Caco-2 (cell line): ENCODE measurements around the gene KHDC1L. TPM values are rescaled to one million over a fixed set of nuclear protein-coding genes. Genes with fewer than 3 reads are reported as not detected.

ENCODE experiments used
- BruUV-seq: library from RNA; stranded (reverse); fragments of 400-500 nt; replicated peaks from 2 replicates; lab custom pipeline; 2021; lab: Mats Ljungman, UMichigan
- CTCF ChIA-PET: fragments of 300-600 bp; sonication (Branson Sonifier 250); formaldehyde crosslinking; loops from one replicate; lab custom pipeline; 2022; ENCODE audit warnings: antibody characterized with exemption; lab: Charles Lee
- POLR2A ChIA-PET: fragments of 300-600 bp; sonication (Branson Sonifier 250); formaldehyde crosslinking; loops from one replicate; lab custom pipeline; 2022; ENCODE audit warnings: antibody characterized with exemption; lab: Charles Lee
- DNase-seq, 2 experiments: peaks; one replicate each; pipeline versions ENCODE4 v3.0.0 to v3.0.0-alpha.2; 2020 to 2022
- H3K27me3 ChIP-seq: replicated peaks from 2 replicates; pipeline ENCODE4 v1.6.0; 2011; ENCODE audit warnings: low read length; ENCODE audit not compliant: control insufficient read depth, insufficient read depth
- H3K36me3 ChIP-seq: 2 replicates; pipeline ENCODE4 v1.5.1; 2011; ENCODE audit warnings: low read length; ENCODE audit not compliant: control insufficient read depth, insufficient read depth
- H3K4me1 ChIP-seq: fragments of 250-450 bp; sonication (Bioruptor Pico); 2 replicates; pipeline ENCODE4 v1.5.1; 2020; ENCODE audit warnings: mild to moderate bottlenecking
- H3K4me3 ChIP-seq: 2 replicates; pipeline ENCODE4 v1.5.1; 2011; ENCODE audit warnings: low read depth, mild to moderate bottlenecking, control low read depth, low read length
- H3K9me3 ChIP-seq: fragments of 250-450 bp; sonication (Bioruptor Pico); 2 replicates; pipeline ENCODE4 v1.5.1; 2020; ENCODE audit warnings: mild to moderate bottlenecking, moderate library complexity
- H3K27ac Mint-ChIP-seq: one replicate; pipeline ENCODE4 v1.8.0; 2022; ENCODE audit warnings: mixed read lengths; ENCODE audit not compliant: unreplicated experiment
- H3K27me3 Mint-ChIP-seq: one replicate; pipeline ENCODE4 v1.8.0; 2022; ENCODE audit warnings: mixed read lengths; ENCODE audit not compliant: insufficient read depth, unreplicated experiment
- H3K36me3 Mint-ChIP-seq: one replicate; pipeline ENCODE4 v1.8.0; 2022; ENCODE audit warnings: mild to moderate bottlenecking, mixed read lengths; ENCODE audit not compliant: insufficient read depth, unreplicated experiment
- H3K4me1 Mint-ChIP-seq: one replicate; pipeline ENCODE4 v1.8.0; 2022; ENCODE audit warnings: low read depth, mixed read lengths; ENCODE audit not compliant: unreplicated experiment
- H3K4me3 Mint-ChIP-seq: one replicate; pipeline ENCODE4 v1.8.0; 2022; ENCODE audit warnings: mild to moderate bottlenecking, moderate library complexity, mixed read lengths; ENCODE audit not compliant: unreplicated experiment
- H3K9me3 Mint-ChIP-seq: one replicate; pipeline ENCODE4 v1.8.0; 2022; ENCODE audit warnings: mixed read lengths; ENCODE audit not compliant: unreplicated experiment
- CTCF ChIP-seq, 2 experiments: fragments of 200-600 bp in 1 of 2; IDR thresholded peaks; 1 replicate in 1 of 2; 2 replicates in 1 of 2; pipeline versions ENCODE4 v1.5.1 to v1.8.0; 2011 to 2022; ENCODE audit warnings: antibody characterized with exemption in 1 of 2, control low read depth in 1 of 2, inconsistent platforms in 1 of 2, low read depth in 1 of 2, low read length in 1 of 2, mild to moderate bottlenecking in 1 of 2, moderate library complexity in 1 of 2; ENCODE audit not compliant: insufficient read depth in 1 of 2, severe bottlenecking in 1 of 2, unreplicated experiment in 1 of 2
- intact Hi-C: fragments of 100-400 bp; cut with micrococcal nuclease; formaldehyde crosslinking; loops from one replicate; pipeline ENCODE4 v1.10.0; 2022; ENCODE audit not compliant: unreplicated experiment
- total RNA-seq: library from RNA; stranded (reverse); gene quantifications from 2 replicates; pipeline ENCODE4 v1.2.3, GENCODE V29; 2022

Gene KHDC1L
- total RNA-seq, 1 experiment from 2014 or later = not detected

DNA sequence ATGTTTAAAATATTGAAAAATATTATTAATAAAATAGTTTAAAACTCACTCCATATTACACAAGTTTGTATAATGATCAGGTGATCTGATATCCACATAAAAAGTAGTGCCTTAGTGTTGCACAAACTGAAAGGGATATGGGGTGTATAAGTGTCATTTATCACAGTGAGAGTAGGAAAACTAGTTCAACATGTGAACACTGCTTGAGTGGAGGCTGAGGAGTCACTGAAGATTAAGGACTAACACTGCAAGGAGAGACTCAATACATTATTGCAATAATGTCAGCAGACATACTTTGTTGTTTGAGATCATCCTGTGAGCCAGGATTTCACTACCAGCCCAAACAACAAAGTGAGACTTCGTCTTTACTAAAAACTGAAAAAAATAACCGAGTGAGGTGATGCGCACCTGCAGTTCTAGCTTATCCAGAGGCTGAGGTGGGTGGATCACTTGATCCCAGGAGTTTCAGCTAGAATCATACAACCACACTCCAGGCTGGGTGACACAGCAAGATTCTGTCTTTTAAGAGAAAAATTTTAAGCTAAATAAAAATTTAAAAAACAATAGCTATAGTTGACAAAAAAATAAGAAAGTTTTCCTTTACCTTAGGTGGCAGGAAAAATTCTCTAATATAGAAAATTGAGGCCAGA is 2.4 kb upstream of the KHDC1L start:
- intact Hi-C loops = no loop called here
- Histone ChIP-seq H3K27me3 (no peaks in the 10 kb centered on the region), H3K36me3 (no peaks in the 10 kb centered on the region), H3K4me1 (no peaks in the 10 kb centered on the region), H3K9me3 (no peaks in the 10 kb centered on the region), H3K4me3 (no peak overlapping the region)
- Mint-ChIP-seq H3K36me3 (no peaks in the 10 kb centered on the region), H3K27ac (no peak overlapping the region), H3K27me3 (peaks cover 3% of the 10 kb centered on the region), H3K4me1 (no peaks in the 10 kb centered on the region), H3K4me3 (no peak overlapping the region), H3K9me3 (no peaks in the 10 kb centered on the region)
- ChIA-PET POLR2A (no interaction called here), CTCF (no interaction called here)
- TF ChIP-seq CTCF (IDR thresholded peaks at IDR 0.05; ENCODE audit: insufficient read depth in 1 of 2, low read depth in 1 of 2, low read length in 1 of 2, severe bottlenecking in 1 of 2, unreplicated experiment in 1 of 2) = no peak
- DNase-seq = no peak
- no TSS peak for BruUV-seq

DNA sequence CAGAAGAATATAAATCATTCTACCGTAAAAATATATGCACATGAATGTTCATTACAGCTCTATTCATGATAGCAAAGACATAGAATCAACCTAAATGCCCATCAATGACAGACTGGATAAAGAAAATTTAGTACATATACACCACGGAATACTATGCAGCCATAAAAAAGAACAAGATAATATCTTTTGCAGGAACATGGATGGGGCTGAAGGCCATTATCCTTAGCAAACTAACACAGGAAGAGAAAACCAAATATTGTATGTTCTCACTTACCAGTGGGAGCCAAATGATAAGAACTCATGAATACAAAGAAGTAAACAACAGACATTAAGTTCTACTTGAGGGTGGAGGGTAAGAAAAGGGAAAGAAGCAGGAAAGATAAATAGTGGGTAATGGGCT is 8.4 kb downstream of the KHDC1L start:
- Mint-ChIP-seq H3K36me3 (no peaks in the 10 kb centered on the region), H3K27me3 (no peaks in the 10 kb centered on the region), H3K4me3 (no peak overlapping the region), H3K4me1 (no peaks in the 10 kb centered on the region), H3K9me3 (no peaks in the 10 kb centered on the region), H3K27ac (no peak overlapping the region)
- intact Hi-C loops = no loop called here
- H3K36me3 ChIP-seq = no peaks in the 10 kb centered on the region
- H3K27me3 ChIP-seq = no peaks in the 10 kb centered on the region
- ChIA-PET POLR2A (no interaction called here), CTCF (no interaction called here)
- BruUV-seq = no TSS peak
- no peaks in the 10 kb centered on the region for H3K4me1 ChIP-seq
- DNase-seq = no peak
- no peak overlapping the region for H3K4me3 ChIP-seq
- no peaks in the 10 kb centered on the region for H3K9me3 ChIP-seq
- no peak for TF ChIP-seq CTCF (IDR thresholded peaks at IDR 0.05; ENCODE audit: insufficient read depth in 1 of 2, low read depth in 1 of 2, low read length in 1 of 2, severe bottlenecking in 1 of 2, unreplicated experiment in 1 of 2)

DNA sequence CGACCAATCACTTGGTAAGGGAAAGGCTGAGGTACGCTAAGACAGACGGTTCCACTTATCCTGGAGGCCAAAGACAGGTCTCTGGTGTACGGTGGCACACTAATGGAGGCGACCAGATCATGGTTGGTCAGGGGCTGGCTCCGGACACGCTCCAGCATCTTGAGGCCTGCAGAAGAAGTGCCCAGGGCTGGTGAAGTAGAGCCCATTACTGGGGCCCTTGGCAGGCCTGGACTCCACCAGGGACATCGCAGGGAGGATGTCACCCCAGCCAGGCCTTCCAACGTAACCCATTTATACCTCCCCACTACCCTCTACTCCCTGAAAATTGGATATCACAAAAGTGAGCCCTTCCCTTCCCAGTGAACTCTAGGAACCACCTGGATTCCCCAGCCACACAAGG is 16.2 kb downstream of the KHDC1L start:
- ChIA-PET CTCF (no interaction called here), POLR2A (no interaction called here)
- H3K4me1 ChIP-seq = no peaks in the 10 kb centered on the region
- Mint-ChIP-seq H3K4me1 (no peaks in the 10 kb centered on the region), H3K4me3 (no peak overlapping the region), H3K27me3 (no peaks in the 10 kb centered on the region), H3K9me3 (no peaks in the 10 kb centered on the region), H3K27ac (no peak overlapping the region), H3K36me3 (no peaks in the 10 kb centered on the region)
- H3K9me3 ChIP-seq = no peaks in the 10 kb centered on the region
- H3K27me3 ChIP-seq = no peaks in the 10 kb centered on the region
- BruUV-seq = no TSS peak
- no peak for DNase-seq
- no peaks in the 10 kb centered on the region for H3K36me3 ChIP-seq
- no peak overlapping the region for H3K4me3 ChIP-seq
- intact Hi-C loops = no loop called here
- no peak for TF ChIP-seq CTCF (IDR thresholded peaks at IDR 0.05; ENCODE audit: insufficient read depth in 1 of 2, low read depth in 1 of 2, low read length in 1 of 2, severe bottlenecking in 1 of 2, unreplicated experiment in 1 of 2)
